ENCODE data around the gene SLC41A1.
A peak's percentile ranks its signal among the peaks of the same experiment; 100 is the strongest.
"Not testable (repeated sequence)": the region's sequence is repeated elsewhere in the genome, so short reads cannot be mapped to it uniquely, and the experiment has no call there.

SLC41A1 gene

GRCh38 chr1:205812878-205813754 lies at the start of gene SLC41A1:
Gene SLC41A1, minus strand, starts transcription at chr1:205813198. Its CDS starts 2,757 bp downstream, at chr1:205810441.
- peak; percentile 94 for DNase-seq (ENCODE audit: low read depth)

- no peak for DNase-seq (ENCODE audit: low read depth)
Observed at GRCh38 chr1:205861540-205861939, 48.5 kb upstream of the SLC41A1 start.

GRCh38 chr1:205858141-205858961 lies 45.4 kb upstream of the SLC41A1 start:
- DNase-seq (ENCODE audit: low read depth): no peak

GRCh38 chr1:205857501-205857900 lies 44.5 kb upstream of the SLC41A1 start:
- DNase-seq (ENCODE audit: low read depth): not testable (repeated sequence)

GRCh38 chr1:205856433-205856832 lies 43.4 kb upstream of the SLC41A1 start:
- DNase-seq (ENCODE audit: low read depth): no peak

GRCh38 chr1:205852969-205853368 lies 40.0 kb upstream of the SLC41A1 start:
- no peak for DNase-seq (ENCODE audit: low read depth)

- no peak for DNase-seq (ENCODE audit: low read depth)
Observed at GRCh38 chr1:205851993-205852392, 39.0 kb upstream of the SLC41A1 start.

GRCh38 chr1:205849619-205850355 lies 36.8 kb upstream of the SLC41A1 start, which contains the start of gene PM20D1:
Gene PM20D1, minus strand, starts transcription at chr1:205850132. Its CDS starts 60 bp downstream, at chr1:205850072.
- peak; percentile 56 for DNase-seq (ENCODE audit: low read depth)

GRCh38 chr1:205843036-205843859 lies 30.2 kb upstream of the SLC41A1 start:
- no peak for DNase-seq (ENCODE audit: low read depth)

GRCh38 chr1:205842229-205842628 lies 29.2 kb upstream of the SLC41A1 start:
- no peak for DNase-seq (ENCODE audit: low read depth)

- DNase-seq (ENCODE audit: low read depth): no peak
Observed at GRCh38 chr1:205840146-205840923, 27.3 kb upstream of the SLC41A1 start.

- DNase-seq (ENCODE audit: low read depth): no peak
Observed at GRCh38 chr1:205837382-205837970, 24.5 kb upstream of the SLC41A1 start.

GRCh38 chr1:205834751-205835150 lies 21.8 kb upstream of the SLC41A1 start:
- no peak for DNase-seq (ENCODE audit: low read depth)

- DNase-seq (ENCODE audit: low read depth): no peak
Observed at GRCh38 chr1:205832326-205832751, 19.3 kb upstream of the SLC41A1 start.

- no peak for DNase-seq (ENCODE audit: low read depth)
Observed at GRCh38 chr1:205827623-205828022, 14.6 kb upstream of the SLC41A1 start.

GRCh38 chr1:205826995-205827394 lies 14.0 kb upstream of the SLC41A1 start:
- DNase-seq (ENCODE audit: low read depth): no peak

GRCh38 chr1:205826016-205826806 lies 13.2 kb upstream of the SLC41A1 start:
- DNase-seq (ENCODE audit: low read depth): no peak

- DNase-seq (ENCODE audit: low read depth): no peak
Observed at GRCh38 chr1:205824180-205824579, 11.2 kb upstream of the SLC41A1 start.

GRCh38 chr1:205823260-205823659 lies 10.3 kb upstream of the SLC41A1 start:
- not testable (repeated sequence) for DNase-seq (ENCODE audit: low read depth)

Data from T-helper 22 cell (primary cell).